Fibroblast of mammary gland (primary cell): Measurements from ENCODE around the gene IPP.
"Not testable (repeated sequence)": the region's sequence is repeated elsewhere in the genome, so short reads cannot be mapped to it uniquely, and the experiment has no call there.

Experiments
- DNase-seq: peaks from one replicate; pipeline ENCODE4 v3.0.0-alpha.2; 2010; ENCODE audit warnings: low read depth
- H3K4me3 ChIP-seq: 2 replicates; pipeline ENCODE4 v1.5.1; 2011; ENCODE audit warnings: low read depth, mild to moderate bottlenecking, low read length, moderate library complexity; ENCODE audit not compliant: control insufficient read depth
- TF ChIP-seq, protein P1 (sequence below): conservative IDR thresholded peaks from 2 replicates; pipeline ENCODE4 v1.5.1; 2011; ENCODE audit warnings: low read depth, low read length, inconsistent platforms; ENCODE audit not compliant: control insufficient read depth, insufficient read depth

The IPP gene

DNA sequence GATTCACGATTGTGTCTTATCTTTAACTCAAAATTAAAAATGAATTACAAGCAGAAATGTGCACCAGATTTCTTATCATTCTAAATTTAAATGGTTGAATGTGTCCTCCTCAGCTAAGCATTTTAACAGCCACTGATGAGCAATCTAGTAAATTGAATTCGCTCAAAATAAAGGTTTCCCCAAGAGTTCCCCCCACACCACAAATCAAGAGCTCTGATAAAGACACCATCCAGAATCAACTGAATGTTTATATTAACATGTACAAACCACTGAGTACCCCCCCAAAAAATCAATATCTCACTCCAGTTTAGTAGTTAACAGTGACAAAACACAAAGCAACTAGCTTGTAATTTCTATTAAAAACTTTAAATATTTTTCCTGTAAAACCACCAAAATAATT, 66.1 kb downstream of the IPP start:
- no peak for DNase-seq
- TF ChIP-seq, protein P1, sequence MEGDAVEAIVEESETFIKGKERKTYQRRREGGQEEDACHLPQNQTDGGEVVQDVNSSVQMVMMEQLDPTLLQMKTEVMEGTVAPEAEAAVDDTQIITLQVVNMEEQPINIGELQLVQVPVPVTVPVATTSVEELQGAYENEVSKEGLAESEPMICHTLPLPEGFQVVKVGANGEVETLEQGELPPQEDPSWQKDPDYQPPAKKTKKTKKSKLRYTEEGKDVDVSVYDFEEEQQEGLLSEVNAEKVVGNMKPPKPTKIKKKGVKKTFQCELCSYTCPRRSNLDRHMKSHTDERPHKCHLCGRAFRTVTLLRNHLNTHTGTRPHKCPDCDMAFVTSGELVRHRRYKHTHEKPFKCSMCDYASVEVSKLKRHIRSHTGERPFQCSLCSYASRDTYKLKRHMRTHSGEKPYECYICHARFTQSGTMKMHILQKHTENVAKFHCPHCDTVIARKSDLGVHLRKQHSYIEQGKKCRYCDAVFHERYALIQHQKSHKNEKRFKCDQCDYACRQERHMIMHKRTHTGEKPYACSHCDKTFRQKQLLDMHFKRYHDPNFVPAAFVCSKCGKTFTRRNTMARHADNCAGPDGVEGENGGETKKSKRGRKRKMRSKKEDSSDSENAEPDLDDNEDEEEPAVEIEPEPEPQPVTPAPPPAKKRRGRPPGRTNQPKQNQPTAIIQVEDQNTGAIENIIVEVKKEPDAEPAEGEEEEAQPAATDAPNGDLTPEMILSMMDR, result no peak
- H3K4me3 ChIP-seq, result peak overlapping the region; percentile 96

DNA sequence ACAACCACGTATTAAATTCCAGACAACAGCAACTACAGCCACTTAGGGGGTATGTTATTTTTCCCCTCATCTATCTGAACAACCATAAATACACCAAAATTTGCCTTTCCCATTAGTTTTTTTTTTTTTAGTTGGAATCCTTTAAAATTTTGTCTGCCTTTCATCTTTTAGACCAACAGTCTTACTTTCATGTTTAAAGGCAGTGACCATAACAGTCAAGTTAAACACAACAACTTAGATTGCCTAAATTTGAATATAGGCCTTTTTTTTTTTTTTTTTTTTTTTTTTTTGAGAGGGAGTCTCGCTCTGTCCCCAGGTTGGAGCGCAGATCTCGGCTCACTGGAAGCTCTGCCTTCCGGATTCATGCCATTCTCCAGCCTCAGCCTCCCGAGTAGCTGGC, 67.5 kb downstream of the IPP start:
- TF ChIP-seq, protein P1, result no peak
- no peak overlapping the region for H3K4me3 ChIP-seq
- DNase-seq, result no peak

DNA sequence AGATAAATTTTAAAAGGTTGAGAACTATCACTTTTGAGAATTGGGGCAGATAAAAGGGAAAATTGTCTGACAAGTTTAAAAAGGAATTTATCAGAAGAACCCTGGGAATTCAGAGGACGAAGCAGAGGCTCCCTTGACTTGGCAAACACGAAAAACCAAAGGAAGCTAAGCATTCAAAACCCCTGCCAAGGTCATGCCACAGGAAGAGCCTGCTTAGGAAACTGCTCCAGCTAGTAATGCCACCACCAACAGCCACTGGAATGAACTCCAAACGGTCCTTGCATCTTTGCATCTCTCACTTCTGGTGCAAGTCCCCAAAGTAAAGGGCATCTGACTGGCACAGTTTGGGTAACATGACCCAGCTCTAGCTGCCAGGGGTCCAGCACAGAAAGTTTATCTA, 71.3 kb downstream of the IPP start:
- H3K4me3 ChIP-seq, result no peak overlapping the region
- TF ChIP-seq, protein P1, result no peak
- peak; percentile 16 for DNase-seq

DNA sequence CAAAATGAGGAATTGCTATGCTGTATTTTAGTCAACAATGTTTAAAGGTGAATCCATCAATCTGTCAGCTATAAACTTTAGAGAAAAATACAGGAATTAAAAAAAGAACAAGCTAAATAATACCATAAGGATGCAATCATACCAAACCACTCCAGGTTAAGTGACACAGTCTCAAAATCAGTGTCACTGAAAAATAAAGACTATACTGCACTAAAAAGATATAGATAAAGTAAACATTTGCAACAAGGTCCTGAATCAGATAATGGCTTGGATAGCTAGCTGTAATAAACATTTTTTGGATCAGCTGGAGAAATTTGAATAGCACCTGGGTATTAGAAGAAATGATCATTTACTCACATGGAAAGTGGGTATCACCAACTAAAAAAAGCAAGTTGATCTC, 72.0 kb downstream of the IPP start:
- H3K4me3 ChIP-seq, result no peak overlapping the region
- TF ChIP-seq, protein P1, result no peak
- no peak for DNase-seq

DNA sequence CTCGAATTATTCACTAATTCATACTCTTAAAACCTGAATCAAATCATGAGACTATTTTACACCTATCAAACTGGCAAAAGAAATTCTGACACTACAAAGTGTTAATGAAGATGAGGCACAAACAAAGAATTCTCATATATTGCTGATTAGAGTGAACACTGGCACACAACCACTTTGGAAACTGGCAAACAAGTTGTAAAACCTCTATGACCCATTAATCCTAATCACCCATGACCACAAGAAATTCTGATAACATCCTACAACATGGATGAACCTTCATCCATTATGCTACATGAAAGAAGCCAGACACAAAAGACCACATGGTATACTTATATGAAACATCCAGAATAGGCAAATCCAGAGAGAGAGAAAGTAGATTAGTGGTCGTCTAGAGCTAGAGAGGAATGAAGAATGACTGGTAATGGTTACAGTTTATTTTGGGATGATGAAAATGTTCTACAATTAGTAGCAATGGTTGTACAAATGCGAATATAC, 72.7 kb downstream of the IPP start:
- TF ChIP-seq, protein P1, result no peak
- no peak overlapping the region for H3K4me3 ChIP-seq
- DNase-seq, result no peak

DNA sequence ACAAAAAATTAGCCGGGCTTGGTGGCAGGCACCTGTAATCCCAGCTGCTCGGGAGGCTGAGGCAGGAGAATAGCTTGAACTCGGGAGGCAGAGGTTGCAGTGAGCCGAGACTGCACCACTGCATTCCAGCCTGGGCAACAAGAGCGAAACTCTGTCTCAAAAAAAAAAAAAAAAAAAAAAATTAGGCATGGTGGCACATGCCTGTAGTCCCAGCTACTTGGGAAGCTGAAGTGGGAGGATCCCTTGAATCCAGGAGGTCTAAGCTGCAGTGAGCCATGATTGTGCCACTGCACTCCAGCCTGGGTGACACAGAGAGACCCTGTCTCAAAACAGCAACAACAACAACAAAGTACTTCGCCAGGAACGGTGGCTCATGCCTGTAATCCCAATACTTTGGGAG, 73.9 kb downstream of the IPP start:
- H3K4me3 ChIP-seq, result not testable (repeated sequence)

DNA sequence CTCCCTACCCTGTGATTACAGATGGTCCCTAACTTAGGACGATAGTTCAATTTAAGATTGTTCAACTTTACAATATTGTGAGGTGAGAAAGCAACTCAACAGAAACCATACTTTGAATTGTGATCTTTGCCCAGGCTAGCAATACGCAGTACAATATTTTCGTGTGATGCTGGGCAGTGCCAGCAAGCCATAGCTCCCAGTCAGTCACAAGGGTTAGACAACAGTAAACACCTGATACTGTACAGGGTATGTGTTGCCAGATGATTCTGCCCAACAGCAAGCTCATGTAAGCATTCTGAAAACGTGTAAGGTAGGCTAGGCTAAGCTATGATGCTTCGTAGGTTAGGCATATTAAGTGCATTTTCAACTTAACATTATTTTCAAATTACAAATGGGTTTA, 76.0 kb downstream of the IPP start:
- TF ChIP-seq, protein P1, result no peak
- H3K4me3 ChIP-seq, result no peak overlapping the region
- no peak for DNase-seq

More for the DNA sequence above, 73.9 kb downstream of the IPP start:
- not testable (repeated sequence) for DNase-seq
